ENCODE results near the gene PRKCE. TPM values are rescaled to one million over a fixed set of nuclear protein-coding genes. Genes with fewer than 3 reads are reported as not detected.

PRKCE gene
- total and polyA plus RNA-seq, 2 of the 8 experiments (the other 6 are each of a cell fraction or from before 2014, with no cell fraction given): 0.54 to 2.1 TPM

DNA sequence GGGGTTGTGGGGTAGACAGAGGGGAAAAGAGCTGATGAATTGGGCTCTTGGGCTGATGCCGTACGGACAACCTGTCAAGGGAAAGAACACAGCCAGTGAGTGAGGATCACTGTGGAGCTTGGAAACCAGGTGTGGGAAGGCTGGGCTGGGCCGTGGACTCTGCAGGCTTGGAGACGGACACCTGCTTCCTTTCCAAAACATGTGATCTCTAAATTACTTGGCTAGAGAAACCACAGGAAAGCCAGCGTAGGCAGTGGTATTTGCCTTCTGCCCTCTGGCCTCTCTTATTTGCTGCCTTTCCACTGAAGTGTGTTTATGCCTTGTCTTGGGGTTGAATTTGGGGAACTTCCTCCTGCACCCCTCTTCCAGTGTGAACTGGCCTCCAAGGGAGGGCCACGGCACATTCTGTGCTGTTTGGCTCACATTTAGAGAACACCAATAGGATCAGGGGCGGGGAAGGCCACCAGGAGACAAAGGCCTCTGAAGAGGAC, 267.7 kb downstream of the PRKCE start:
- no peak for FAIRE-seq
- H3K14ac ChIP-seq (ENCODE audit: insufficient read length): no peak overlapping the region
- no peak overlapping the region for H4K91ac ChIP-seq (replicated peaks; ENCODE audit: insufficient read length, low read length)
- no peaks in the 10 kb centered on the region for H3K23me2 ChIP-seq (ENCODE audit: low read depth, low read length)
- H4K5ac ChIP-seq (ENCODE audit: insufficient read length, low read depth, low read length): no peak overlapping the region
- DNase-seq (ENCODE audit: low read depth in 1 of 2, low spot score in 2 of 2): no peak
- no peak overlapping the region for H3K23ac ChIP-seq (ENCODE audit: insufficient read length)
- no peak overlapping the region for H2AFZ ChIP-seq (ENCODE audit: low read length)
- H4K8ac ChIP-seq (ENCODE audit: extremely low read depth, insufficient read depth, low read length): no peak overlapping the region
- no peak overlapping the region for H3K4me2 ChIP-seq (ENCODE audit: insufficient read depth in 1 of 2, low read depth in 2 of 2, low read length in 2 of 2)
- no peak overlapping the region for H2BK120ac ChIP-seq (replicated peaks; ENCODE audit: low read depth, low read length)
- 93% methylated on average over 7 of the region's 7 CpGs; no CpG with 5 or more reads in 1 of the 2 experiments for WGBS, 2 experiments (ENCODE audit: extremely low coverage in 1 of 2, insufficient coverage in 1 of 2, insufficient read length in 1 of 2, insufficient replicate concordance in 2 of 2, low coverage in 1 of 2, low lambda C conversion rate in 2 of 2, missing lambda C conversion rate in 1 of 2)
- H2AK5ac ChIP-seq (ENCODE audit: low read depth, low read length): no peak overlapping the region
- H3K4me1 ChIP-seq (replicated peaks in 1 of 4; ENCODE audit: control insufficient read depth in 3 of 4, insufficient read depth in 4 of 4, low read length in 3 of 4): no peaks in the 10 kb centered on the region; a peak in 1 of 7 replicates
- H3K79me1 ChIP-seq (ENCODE audit: low read depth, low read length): no peaks in the 10 kb centered on the region
- ChIA-PET POLR2A (ENCODE audit: partially characterized antibody) (no interaction called here), CTCF (ENCODE audit: partially characterized antibody) (interaction anchor here (1.4 kb wide), 1 partner anchor 17 kb away, joined by 4 read pairs; no protein-coding TSS in a partner anchor)
- no peaks in the 10 kb centered on the region for H3K79me2 ChIP-seq (ENCODE audit: control insufficient read depth in 1 of 2, insufficient read depth in 2 of 2, low read length in 2 of 2)
- no peaks in the 10 kb centered on the region for H3K27me3 ChIP-seq (replicated peaks in 1 of 4; ENCODE audit: control insufficient read depth in 3 of 4, extremely low read depth in 1 of 4, insufficient read depth in 3 of 4, low read length in 3 of 4)
- H3K27ac ChIP-seq (ENCODE audit: low read depth, low read length): no peak overlapping the region
- H3K56ac ChIP-seq (replicated peaks; ENCODE audit: insufficient read length, low read depth, low read length): no peak overlapping the region
- no peak overlapping the region for H2BK12ac ChIP-seq (ENCODE audit: low read depth, low read length)
- H3K9ac ChIP-seq (replicated peaks in 1 of 4; ENCODE audit: extremely low read depth in 1 of 4, low read depth in 3 of 4, low read length in 3 of 4): no peak overlapping the region
- no peaks in the 10 kb centered on the region for H4K20me1 ChIP-seq (replicated peaks in 1 of 2; ENCODE audit: control insufficient read depth in 1 of 2, insufficient read depth in 2 of 2, low read length in 2 of 2)
- H3K36me3 ChIP-seq (ENCODE audit: control insufficient read depth in 2 of 4, insufficient read depth in 4 of 4, low read length in 3 of 4): no peaks in the 10 kb centered on the region
- no peak overlapping the region for H2BK20ac ChIP-seq (ENCODE audit: low read length)
- H3K9me3 ChIP-seq (ENCODE audit: insufficient read depth in 2 of 2, low read depth in 1 of 2, low read length in 1 of 2): no peaks in the 10 kb centered on the region
- no peak overlapping the region for H3K4me3 ChIP-seq (ENCODE audit: extremely low read depth in 1 of 4, insufficient read depth in 2 of 4, low read depth in 3 of 4, low read length in 4 of 4)
- H3K4ac ChIP-seq (replicated peaks; ENCODE audit: insufficient read length, low read depth, low read length): no peak overlapping the region
- no peak overlapping the region for H2BK5ac ChIP-seq (ENCODE audit: low read depth, low read length)
- no peak overlapping the region for H3K18ac ChIP-seq (ENCODE audit: extremely low read depth, low read length)
- H2BK15ac ChIP-seq (ENCODE audit: low read length): no peak overlapping the region
- TF ChIP-seq TEAD4 (IDR thresholded peaks at IDR 0.05; ENCODE audit: low read depth, low read length) (no peak), KDM1A (IDR thresholded peaks at IDR 0.05; ENCODE audit: borderline replicate concordance, low read length) (no peak), SIX5 (IDR thresholded peaks at IDR 0.05; ENCODE audit: low read depth, low read length) (no peak), POLR2A (IDR thresholded peaks at IDR 0.05; ENCODE audit: control extremely low read depth in 1 of 2, low read depth in 2 of 2, low read length in 2 of 2) (no peak), ZNF274 (IDR thresholded peaks at IDR 0.05; ENCODE audit: borderline replicate concordance, extremely low read depth, low read length) (no peak), KDM4A (IDR thresholded peaks at IDR 0.05; ENCODE audit: low read depth, low read length, severe bottlenecking) (no peak), BCL11A (IDR thresholded peaks at IDR 0.05; ENCODE audit: low read depth in 2 of 2, low read length in 2 of 2) (no peak), BRCA1 (IDR thresholded peaks at IDR 0.05; ENCODE audit: low read depth, low read length) (no peak), JUN (IDR thresholded peaks at IDR 0.05; ENCODE audit: low read depth, low read length) (no peak), MAFK (IDR thresholded peaks at IDR 0.05; ENCODE audit: low read depth, low read length) (no peak), SP2 (IDR thresholded peaks at IDR 0.05; ENCODE audit: low read length) (no peak), HDAC2 (IDR thresholded peaks at IDR 0.05; ENCODE audit: borderline replicate concordance in 1 of 2, low read depth in 2 of 2, low read length in 2 of 2) (no peak)
- TF ChIP-seq, protein P1, sequence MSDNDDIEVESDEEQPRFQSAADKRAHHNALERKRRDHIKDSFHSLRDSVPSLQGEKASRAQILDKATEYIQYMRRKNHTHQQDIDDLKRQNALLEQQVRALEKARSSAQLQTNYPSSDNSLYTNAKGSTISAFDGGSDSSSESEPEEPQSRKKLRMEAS (IDR thresholded peaks at IDR 0.05): no peak
- TF ChIP-seq, protein P2, sequence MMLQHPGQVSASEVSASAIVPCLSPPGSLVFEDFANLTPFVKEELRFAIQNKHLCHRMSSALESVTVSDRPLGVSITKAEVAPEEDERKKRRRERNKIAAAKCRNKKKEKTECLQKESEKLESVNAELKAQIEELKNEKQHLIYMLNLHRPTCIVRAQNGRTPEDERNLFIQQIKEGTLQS (IDR thresholded peaks at IDR 0.05; ENCODE audit: insufficient read depth, low read depth, low read length): no peak
